SK-N-SH treated with all-trans-retinoic acid at 6 μM for 48 hours (cell line): ENCODE data around the gene ETNK2.

Experiments
- ATAC-seq: fragments of 200-7000 bp; cut with Tn5 transposase; 3 replicates; pipeline ENCODE4 v1.9.1; 2020; ENCODE audit warnings: mild to moderate bottlenecking, moderate library complexity
- ARNTL ChIP-seq: fragments of 450-650 bp; formaldehyde crosslinking; IDR thresholded peaks from 2 replicates; pipeline ENCODE4 v1.5.0; 2020; ENCODE audit warnings: low read depth, mild to moderate bottlenecking, moderate library complexity, borderline replicate concordance
- ESRRG ChIP-seq: fragments of 250-450 bp; sonication (Bioruptor Pico); IDR thresholded peaks from 2 replicates; pipeline ENCODE4 v1.6.1; 2021; ENCODE audit warnings: mild to moderate bottlenecking
- GLIS3 ChIP-seq: fragments of 250-450 bp; sonication (Bioruptor Pico); IDR thresholded peaks from 2 replicates; pipeline ENCODE4 v1.5.0; 2020; ENCODE audit warnings: mild to moderate bottlenecking, moderate library complexity
- ISL1 ChIP-seq: fragments of 250-450 bp; sonication (Bioruptor Pico); IDR thresholded peaks from 2 replicates; pipeline ENCODE4 v2.1.2; 2022; ENCODE audit warnings: mild to moderate bottlenecking, moderate library complexity
- OSR1 ChIP-seq: fragments of 250-450 bp; sonication (Bioruptor Pico); IDR thresholded peaks from 2 replicates; pipeline ENCODE4 v1.8.0; 2022; ENCODE audit warnings: moderate library complexity, mild to moderate bottlenecking, inconsistent platforms
- PPARA ChIP-seq: fragments of 250-450 bp; sonication (Bioruptor Pico); IDR thresholded peaks from 2 replicates; pipeline ENCODE4 v1.5.0; 2020; ENCODE audit warnings: mild to moderate bottlenecking, borderline replicate concordance
- RARB ChIP-seq: fragments of 250-450 bp; sonication (Bioruptor Pico); IDR thresholded peaks from 2 replicates; pipeline ENCODE4 v1.8.0; 2021; ENCODE audit warnings: mild to moderate bottlenecking, moderate library complexity
- SNAI2 ChIP-seq: fragments of 250-450 bp; sonication (Bioruptor Pico); IDR thresholded peaks from 2 replicates; pipeline ENCODE4 v1.5.0; 2020; ENCODE audit warnings: mild to moderate bottlenecking, moderate library complexity
- TOX ChIP-seq: fragments of 250-450 bp; sonication (Bioruptor Pico); IDR thresholded peaks from 2 replicates; pipeline ENCODE4 v1.8.0; 2021; ENCODE audit warnings: mild to moderate bottlenecking, moderate library complexity, borderline replicate concordance
- ZC3H10 ChIP-seq: fragments of 250-450 bp; sonication (Bioruptor Pico); IDR thresholded peaks from 2 replicates; pipeline ENCODE4 v1.5.1; 2021; ENCODE audit warnings: mild to moderate bottlenecking, moderate library complexity
- ZFP30 ChIP-seq: fragments of 450-650 bp; formaldehyde crosslinking; IDR thresholded peaks from 2 replicates; pipeline ENCODE4 v1.5.0; 2022; ENCODE audit warnings: mild to moderate bottlenecking, moderate library complexity
- ZNF565 ChIP-seq: fragments of 450-650 bp; formaldehyde crosslinking; conservative IDR thresholded peaks from 2 replicates; pipeline ENCODE4 v1.5.0; 2020; ENCODE audit warnings: low read depth, mild to moderate bottlenecking, moderate library complexity
- ZNF70 ChIP-seq: fragments of 450-650 bp; formaldehyde crosslinking; IDR thresholded peaks from 2 replicates; pipeline ENCODE4 v1.5.0; 2020; ENCODE audit warnings: mild to moderate bottlenecking, moderate library complexity
- ZNF8 ChIP-seq: fragments of 450-650 bp; formaldehyde crosslinking; IDR thresholded peaks from 2 replicates; pipeline ENCODE4 v1.5.0; 2020; ENCODE audit warnings: mild to moderate bottlenecking, moderate library complexity
- TF ChIP-seq, protein P1 (sequence below): fragments of 250-450 bp; sonication (Bioruptor Pico); IDR thresholded peaks from 2 replicates; pipeline ENCODE4 v1.8.0; 2020; ENCODE audit warnings: mild to moderate bottlenecking, moderate library complexity, borderline replicate concordance
- TF ChIP-seq, protein P2 (sequence below): fragments of 250-450 bp; sonication (Bioruptor Pico); IDR thresholded peaks from 2 replicates; pipeline ENCODE4 v1.5.0; 2020; ENCODE audit warnings: mild to moderate bottlenecking, moderate library complexity
- TF ChIP-seq, protein P3 (sequence below): fragments of 250-450 bp; sonication (Bioruptor Pico); IDR thresholded peaks from 2 replicates; pipeline ENCODE4 v1.5.1; 2021; ENCODE audit warnings: mild to moderate bottlenecking, moderate library complexity
- TF ChIP-seq, protein P4 (sequence below): fragments of 250-450 bp; sonication (Bioruptor Pico); IDR thresholded peaks from 2 replicates; pipeline ENCODE4 v1.8.0; 2021; ENCODE audit warnings: low read depth, mild to moderate bottlenecking, moderate library complexity, borderline replicate concordance

Gene ETNK2, protein sequence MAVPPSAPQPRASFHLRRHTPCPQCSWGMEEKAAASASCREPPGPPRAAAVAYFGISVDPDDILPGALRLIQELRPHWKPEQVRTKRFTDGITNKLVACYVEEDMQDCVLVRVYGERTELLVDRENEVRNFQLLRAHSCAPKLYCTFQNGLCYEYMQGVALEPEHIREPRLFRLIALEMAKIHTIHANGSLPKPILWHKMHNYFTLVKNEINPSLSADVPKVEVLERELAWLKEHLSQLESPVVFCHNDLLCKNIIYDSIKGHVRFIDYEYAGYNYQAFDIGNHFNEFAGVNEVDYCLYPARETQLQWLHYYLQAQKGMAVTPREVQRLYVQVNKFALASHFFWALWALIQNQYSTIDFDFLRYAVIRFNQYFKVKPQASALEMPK

DNA sequence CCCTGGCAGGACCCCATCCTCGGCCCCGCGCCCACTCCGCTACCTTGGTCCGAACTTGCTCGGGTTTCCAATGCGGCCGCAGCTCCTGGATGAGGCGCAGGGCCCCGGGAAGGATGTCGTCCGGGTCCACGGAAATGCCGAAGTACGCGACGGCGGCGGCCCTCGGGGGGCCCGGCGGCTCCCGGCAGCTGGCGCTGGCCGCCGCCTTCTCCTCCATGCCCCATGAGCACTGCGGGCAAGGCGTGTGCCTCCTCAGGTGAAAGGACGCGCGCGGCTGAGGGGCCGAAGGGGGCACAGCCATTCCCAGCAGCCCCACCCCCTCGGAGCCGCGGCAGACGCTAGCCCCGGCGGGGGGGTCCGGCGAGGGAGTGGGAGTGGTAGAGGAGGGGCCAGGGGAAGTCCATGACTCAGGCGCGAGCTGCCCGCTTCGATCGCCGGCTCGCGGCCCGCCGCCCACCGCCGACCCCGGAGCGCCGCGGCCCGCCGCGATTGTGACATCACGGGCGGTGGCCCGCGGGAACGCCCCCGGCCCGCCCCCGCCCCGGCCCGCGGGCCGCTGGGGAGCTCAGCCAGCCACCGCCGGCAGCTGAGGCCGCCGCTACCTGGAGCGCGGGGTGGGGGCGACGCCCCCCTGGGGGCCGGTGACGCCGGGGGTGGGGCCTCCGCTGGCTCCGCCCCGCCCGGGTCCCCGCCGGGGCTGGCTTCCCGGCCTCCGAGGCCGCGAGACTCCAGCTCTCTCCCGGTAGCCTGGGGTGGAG, at the start of gene ETNK2:
Gene ETNK2, minus strand, starts transcription at position 493 of the 758 bp plus-strand sequence. Its CDS starts 192 bp downstream, at position 301.
- TF ChIP-seq, protein P1, sequence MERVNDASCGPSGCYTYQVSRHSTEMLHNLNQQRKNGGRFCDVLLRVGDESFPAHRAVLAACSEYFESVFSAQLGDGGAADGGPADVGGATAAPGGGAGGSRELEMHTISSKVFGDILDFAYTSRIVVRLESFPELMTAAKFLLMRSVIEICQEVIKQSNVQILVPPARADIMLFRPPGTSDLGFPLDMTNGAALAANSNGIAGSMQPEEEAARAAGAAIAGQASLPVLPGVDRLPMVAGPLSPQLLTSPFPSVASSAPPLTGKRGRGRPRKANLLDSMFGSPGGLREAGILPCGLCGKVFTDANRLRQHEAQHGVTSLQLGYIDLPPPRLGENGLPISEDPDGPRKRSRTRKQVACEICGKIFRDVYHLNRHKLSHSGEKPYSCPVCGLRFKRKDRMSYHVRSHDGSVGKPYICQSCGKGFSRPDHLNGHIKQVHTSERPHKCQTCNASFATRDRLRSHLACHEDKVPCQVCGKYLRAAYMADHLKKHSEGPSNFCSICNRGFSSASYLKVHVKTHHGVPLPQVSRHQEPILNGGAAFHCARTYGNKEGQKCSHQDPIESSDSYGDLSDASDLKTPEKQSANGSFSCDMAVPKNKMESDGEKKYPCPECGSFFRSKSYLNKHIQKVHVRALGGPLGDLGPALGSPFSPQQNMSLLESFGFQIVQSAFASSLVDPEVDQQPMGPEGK, result 0 out of 2 replicates have a peak, but pooled peaks have one; percentile 17
- no peak for TF ChIP-seq ZNF70 (CRISPR knock-in tag)
- TF ChIP-seq ISL1 (CRISPR knock-in tag), result no peak
- no peak for TF ChIP-seq PPARA (CRISPR knock-in tag)
- no peak for TF ChIP-seq ZC3H10
- TF ChIP-seq ZFP30, result no peak
- TF ChIP-seq, all 23 proteins: peak for 1
- ATAC-seq, result peak; percentile 66

DNA sequence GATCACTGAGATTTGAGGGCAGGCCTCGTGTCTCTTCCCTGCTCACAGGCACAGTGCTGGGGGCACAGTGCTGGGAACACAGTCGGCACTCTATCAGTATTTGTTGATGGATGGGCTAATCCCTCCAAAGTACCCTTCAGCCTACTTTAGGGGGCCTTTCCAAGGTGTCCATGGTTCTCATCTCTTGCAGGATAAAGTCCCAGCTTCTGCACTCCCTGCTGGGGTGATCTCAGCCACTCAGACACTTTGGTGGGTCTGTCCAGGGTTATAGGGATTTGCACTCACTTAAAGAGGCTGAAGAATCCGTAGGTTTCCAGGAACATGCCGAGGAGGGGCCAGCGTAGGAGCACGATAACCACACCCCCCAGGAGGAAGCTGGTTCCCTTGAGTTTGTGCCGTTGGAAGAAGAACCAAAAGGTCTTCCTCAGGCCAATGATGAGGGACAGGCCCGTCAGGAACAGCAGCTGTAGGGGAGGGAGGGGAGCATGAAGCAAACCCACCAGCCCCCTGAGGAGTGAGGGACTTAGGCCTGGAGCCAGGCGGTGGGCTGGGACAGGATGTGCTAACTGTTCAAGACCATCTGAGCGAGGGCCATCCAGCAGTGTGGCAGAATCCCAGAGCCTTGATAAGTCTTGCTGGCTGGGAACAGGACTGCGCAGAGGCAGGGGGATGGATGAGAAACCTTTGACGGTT, 49.6 kb upstream of the ETNK2 start:
- no peak for ATAC-seq

More for the DNA sequence above, 49.6 kb upstream of the ETNK2 start:
- TF ChIP-seq RARB (CRISPR knock-in tag) (no peak), ARNTL (CRISPR knock-in tag) (no peak), GLIS3 (no peak), OSR1 (no peak), ZNF565 (CRISPR knock-in tag) (no peak), ZFP30 (no peak), SNAI2 (no peak), ISL1 (CRISPR knock-in tag) (no peak), ESRRG (CRISPR knock-in tag) (no peak), TOX (CRISPR knock-in tag) (no peak), PPARA (CRISPR knock-in tag) (no peak), ZNF8 (no peak), ZC3H10 (no peak)
- TF ChIP-seq, protein P2, sequence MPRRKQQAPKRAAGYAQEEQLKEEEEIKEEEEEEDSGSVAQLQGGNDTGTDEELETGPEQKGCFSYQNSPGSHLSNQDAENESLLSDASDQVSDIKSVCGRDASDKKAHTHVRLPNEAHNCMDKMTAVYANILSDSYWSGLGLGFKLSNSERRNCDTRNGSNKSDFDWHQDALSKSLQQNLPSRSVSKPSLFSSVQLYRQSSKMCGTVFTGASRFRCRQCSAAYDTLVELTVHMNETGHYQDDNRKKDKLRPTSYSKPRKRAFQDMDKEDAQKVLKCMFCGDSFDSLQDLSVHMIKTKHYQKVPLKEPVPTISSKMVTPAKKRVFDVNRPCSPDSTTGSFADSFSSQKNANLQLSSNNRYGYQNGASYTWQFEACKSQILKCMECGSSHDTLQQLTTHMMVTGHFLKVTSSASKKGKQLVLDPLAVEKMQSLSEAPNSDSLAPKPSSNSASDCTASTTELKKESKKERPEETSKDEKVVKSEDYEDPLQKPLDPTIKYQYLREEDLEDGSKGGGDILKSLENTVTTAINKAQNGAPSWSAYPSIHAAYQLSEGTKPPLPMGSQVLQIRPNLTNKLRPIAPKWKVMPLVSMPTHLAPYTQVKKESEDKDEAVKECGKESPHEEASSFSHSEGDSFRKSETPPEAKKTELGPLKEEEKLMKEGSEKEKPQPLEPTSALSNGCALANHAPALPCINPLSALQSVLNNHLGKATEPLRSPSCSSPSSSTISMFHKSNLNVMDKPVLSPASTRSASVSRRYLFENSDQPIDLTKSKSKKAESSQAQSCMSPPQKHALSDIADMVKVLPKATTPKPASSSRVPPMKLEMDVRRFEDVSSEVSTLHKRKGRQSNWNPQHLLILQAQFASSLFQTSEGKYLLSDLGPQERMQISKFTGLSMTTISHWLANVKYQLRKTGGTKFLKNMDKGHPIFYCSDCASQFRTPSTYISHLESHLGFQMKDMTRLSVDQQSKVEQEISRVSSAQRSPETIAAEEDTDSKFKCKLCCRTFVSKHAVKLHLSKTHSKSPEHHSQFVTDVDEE (CRISPR knock-in tag), result no peak
- TF ChIP-seq, protein P3, sequence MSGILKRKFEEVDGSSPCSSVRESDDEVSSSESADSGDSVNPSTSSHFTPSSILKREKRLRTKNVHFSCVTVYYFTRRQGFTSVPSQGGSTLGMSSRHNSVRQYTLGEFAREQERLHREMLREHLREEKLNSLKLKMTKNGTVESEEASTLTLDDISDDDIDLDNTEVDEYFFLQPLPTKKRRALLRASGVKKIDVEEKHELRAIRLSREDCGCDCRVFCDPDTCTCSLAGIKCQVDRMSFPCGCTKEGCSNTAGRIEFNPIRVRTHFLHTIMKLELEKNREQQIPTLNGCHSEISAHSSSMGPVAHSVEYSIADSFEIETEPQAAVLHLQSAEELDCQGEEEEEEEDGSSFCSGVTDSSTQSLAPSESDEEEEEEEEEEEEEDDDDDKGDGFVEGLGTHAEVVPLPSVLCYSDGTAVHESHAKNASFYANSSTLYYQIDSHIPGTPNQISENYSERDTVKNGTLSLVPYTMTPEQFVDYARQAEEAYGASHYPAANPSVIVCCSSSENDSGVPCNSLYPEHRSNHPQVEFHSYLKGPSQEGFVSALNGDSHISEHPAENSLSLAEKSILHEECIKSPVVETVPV (CRISPR knock-in tag), result no peak
- TF ChIP-seq, protein P4, sequence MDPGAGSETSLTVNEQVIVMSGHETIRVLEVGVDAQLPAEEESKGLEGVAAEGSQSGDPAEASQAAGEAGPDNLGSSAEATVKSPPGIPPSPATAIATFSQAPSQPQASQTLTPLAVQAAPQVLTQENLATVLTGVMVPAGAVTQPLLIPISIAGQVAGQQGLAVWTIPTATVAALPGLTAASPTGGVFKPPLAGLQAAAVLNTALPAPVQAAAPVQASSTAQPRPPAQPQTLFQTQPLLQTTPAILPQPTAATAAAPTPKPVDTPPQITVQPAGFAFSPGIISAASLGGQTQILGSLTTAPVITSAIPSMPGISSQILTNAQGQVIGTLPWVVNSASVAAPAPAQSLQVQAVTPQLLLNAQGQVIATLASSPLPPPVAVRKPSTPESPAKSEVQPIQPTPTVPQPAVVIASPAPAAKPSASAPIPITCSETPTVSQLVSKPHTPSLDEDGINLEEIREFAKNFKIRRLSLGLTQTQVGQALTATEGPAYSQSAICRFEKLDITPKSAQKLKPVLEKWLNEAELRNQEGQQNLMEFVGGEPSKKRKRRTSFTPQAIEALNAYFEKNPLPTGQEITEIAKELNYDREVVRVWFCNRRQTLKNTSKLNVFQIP (CRISPR knock-in tag), result no peak
- TF ChIP-seq, protein P1, result no peak
